H1 (cell line): ENCODE measurements around the gene RHOC.

ENCODE experiments used
- ASH2L ChIP-seq: fragments of 200-600, 300-600 bp; sonication (generic); IDR thresholded peaks from one replicate; pipeline ENCODE4 v1.7.1; 2017; ENCODE audit warnings: low read length
- BCL11A ChIP-seq, 2 experiments: IDR thresholded peaks; one replicate each; pipeline ENCODE4 v1.6.1; 2011; ENCODE audit warnings: low read depth in 2 of 2, low read length in 2 of 2, mild to moderate bottlenecking in 2 of 2
- CHD1 ChIP-seq: IDR thresholded peaks from 2 replicates; pipeline ENCODE4 v1.6.1; 2012; ENCODE audit warnings: low read depth, low read length, improper control_type of control experiment
- EZH2 ChIP-seq: fragments of 200-600 bp; sonication (generic); IDR thresholded peaks from 2 replicates; pipeline ENCODE4 v1.7.1; 2012; ENCODE audit warnings: low read depth, mild to moderate bottlenecking, moderate library complexity, low read length, inconsistent platforms; ENCODE audit not compliant: severe bottlenecking
- FOSL1 ChIP-seq: IDR thresholded peaks from 2 replicates; pipeline ENCODE4 v1.6.1; 2011; ENCODE audit warnings: mild to moderate bottlenecking, low read depth, low read length, moderate library complexity; ENCODE audit not compliant: insufficient read depth
- HDAC2 ChIP-seq, 2 experiments: fragments of 300-600 bp in 1 of 2; sonication (generic) in 1 of 2; IDR thresholded peaks; 2 replicates each; pipeline ENCODE4 v1.6.1; 2011 to 2012; ENCODE audit warnings: low read depth in 2 of 2, low read length in 2 of 2, mild to moderate bottlenecking in 2 of 2, moderate library complexity in 2 of 2, borderline replicate concordance in 1 of 2, inconsistent platforms in 1 of 2
- POLR2A ChIP-seq, 2 experiments: IDR thresholded peaks; 1 replicate in 1 of 2; 2 replicates in 1 of 2; pipeline ENCODE4 v1.6.1; 2011; ENCODE audit warnings: low read depth in 2 of 2, low read length in 2 of 2, mild to moderate bottlenecking in 2 of 2; ENCODE audit errors: control extremely low read depth in 1 of 2
- RNF2 ChIP-seq: fragments of 200-900, 300-1000 bp; sonication (generic); IDR thresholded peaks from 2 replicates; pipeline ENCODE4 v1.7.1; 2016; ENCODE audit warnings: borderline replicate concordance, low read depth, mild to moderate bottlenecking, antibody characterized with exemption, low read length; ENCODE audit not compliant: poor library complexity, severe bottlenecking; ENCODE audit errors: missing control alignments
- SIN3A ChIP-seq, 2 experiments: IDR thresholded peaks in 1 of 2; conservative IDR thresholded peaks in 1 of 2; 2 replicates each; pipeline ENCODE4 v1.6.1; 2011 to 2012; ENCODE audit warnings: low read length in 2 of 2, improper control_type of control experiment in 1 of 2, low read depth in 1 of 2, mild to moderate bottlenecking in 1 of 2
- SP4 ChIP-seq: IDR thresholded peaks from 2 replicates; pipeline ENCODE4 v1.6.1; 2012; ENCODE audit warnings: low read length, inconsistent platforms
- SRF ChIP-seq: IDR thresholded peaks from 2 replicates; pipeline ENCODE4 v1.6.1; 2011; ENCODE audit warnings: mild to moderate bottlenecking, low read depth, low read length, moderate library complexity
- YY1 ChIP-seq: IDR thresholded peaks from 2 replicates; pipeline ENCODE4 v1.6.1; 2011; ENCODE audit warnings: low read depth, mild to moderate bottlenecking, low read length
- TF ChIP-seq, protein P1 (sequence below), 3 experiments: IDR thresholded peaks; 1 replicate in 2 of 3; 2 replicates in 1 of 3; pipeline versions ENCODE4 v1.5.1 to v1.6.1; 2011; ENCODE audit warnings: low read length in 3 of 3, mild to moderate bottlenecking in 3 of 3, inconsistent platforms in 2 of 3, low read depth in 1 of 3, moderate library complexity in 1 of 3; ENCODE audit not compliant: insufficient read depth in 1 of 3; ENCODE audit errors: control extremely low read depth in 1 of 3
- TF ChIP-seq, protein P2 (sequence below): IDR thresholded peaks from 2 replicates; pipeline ENCODE4 v1.6.1; 2011; ENCODE audit warnings: low read length, improper control_type of control experiment

DNA sequence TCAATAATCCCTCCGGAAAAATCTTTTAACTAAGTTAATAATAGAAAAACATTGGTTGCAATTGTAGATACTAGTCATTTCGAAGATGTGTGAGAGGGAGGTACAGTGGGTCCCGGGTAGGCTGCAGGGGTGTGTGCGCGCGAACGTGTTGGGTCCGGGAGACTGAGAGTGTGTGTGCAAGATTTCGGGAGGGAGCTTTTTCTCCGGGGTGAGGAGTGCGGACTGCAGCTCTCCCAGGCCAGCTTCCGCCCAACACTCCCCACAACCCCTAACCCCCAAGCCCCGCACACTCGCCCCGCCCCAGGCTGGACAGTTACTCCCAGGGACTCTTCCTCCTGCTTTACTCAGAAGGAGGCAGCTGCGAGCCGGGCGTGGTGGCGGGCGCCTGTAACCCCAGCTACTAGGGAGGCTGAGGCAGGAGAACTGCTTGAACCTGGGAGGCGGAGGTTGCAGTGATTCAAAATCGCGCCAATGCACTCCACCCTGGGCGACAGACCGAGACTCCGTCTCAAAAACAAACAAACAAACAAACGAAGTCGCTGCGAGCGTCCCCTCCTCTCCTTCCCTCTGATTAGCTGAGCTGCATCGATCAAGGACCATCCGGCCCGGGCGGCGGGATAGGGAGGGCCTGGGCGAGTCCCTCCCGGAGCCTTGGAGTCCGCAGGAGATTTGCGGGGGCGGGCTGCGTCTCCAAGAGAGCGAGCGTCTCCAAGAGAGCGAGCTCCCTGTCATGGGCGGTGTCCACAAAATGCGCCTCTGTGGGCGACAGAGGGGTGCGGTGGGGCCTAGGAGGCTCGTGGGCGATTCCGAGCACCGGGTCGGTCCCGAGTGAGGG, 36.5 kb upstream of the RHOC start:
- TF ChIP-seq SIN3A (conservative IDR thresholded peaks at IDR 0.05 in 1 of 2, IDR thresholded peaks at IDR 0.05 in 1 of 2; ENCODE audit: low read depth in 1 of 2, low read length in 2 of 2) (no peak), SP4 (no peak), FOSL1 (no peak), EZH2 (no peak), BCL11A (IDR thresholded peaks at IDR 0.05; ENCODE audit: low read depth in 2 of 2, low read length in 2 of 2) (no peak), ASH2L (no peak), POLR2A (IDR thresholded peaks at IDR 0.05; ENCODE audit: control extremely low read depth in 1 of 2, low read depth in 2 of 2, low read length in 2 of 2) (no peak), SRF (no peak), YY1 (no peak), RNF2 (no peak), HDAC2 (IDR thresholded peaks at IDR 0.05; ENCODE audit: borderline replicate concordance in 1 of 2, low read depth in 2 of 2, low read length in 2 of 2) (no peak), CHD1 (no peak)
- TF ChIP-seq, protein P1, sequence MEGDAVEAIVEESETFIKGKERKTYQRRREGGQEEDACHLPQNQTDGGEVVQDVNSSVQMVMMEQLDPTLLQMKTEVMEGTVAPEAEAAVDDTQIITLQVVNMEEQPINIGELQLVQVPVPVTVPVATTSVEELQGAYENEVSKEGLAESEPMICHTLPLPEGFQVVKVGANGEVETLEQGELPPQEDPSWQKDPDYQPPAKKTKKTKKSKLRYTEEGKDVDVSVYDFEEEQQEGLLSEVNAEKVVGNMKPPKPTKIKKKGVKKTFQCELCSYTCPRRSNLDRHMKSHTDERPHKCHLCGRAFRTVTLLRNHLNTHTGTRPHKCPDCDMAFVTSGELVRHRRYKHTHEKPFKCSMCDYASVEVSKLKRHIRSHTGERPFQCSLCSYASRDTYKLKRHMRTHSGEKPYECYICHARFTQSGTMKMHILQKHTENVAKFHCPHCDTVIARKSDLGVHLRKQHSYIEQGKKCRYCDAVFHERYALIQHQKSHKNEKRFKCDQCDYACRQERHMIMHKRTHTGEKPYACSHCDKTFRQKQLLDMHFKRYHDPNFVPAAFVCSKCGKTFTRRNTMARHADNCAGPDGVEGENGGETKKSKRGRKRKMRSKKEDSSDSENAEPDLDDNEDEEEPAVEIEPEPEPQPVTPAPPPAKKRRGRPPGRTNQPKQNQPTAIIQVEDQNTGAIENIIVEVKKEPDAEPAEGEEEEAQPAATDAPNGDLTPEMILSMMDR (IDR thresholded peaks at IDR 0.05; ENCODE audit: control extremely low read depth in 1 of 3, insufficient read depth in 1 of 3, low read depth in 1 of 3, low read length in 3 of 3) = no peak
- TF ChIP-seq, protein P2, sequence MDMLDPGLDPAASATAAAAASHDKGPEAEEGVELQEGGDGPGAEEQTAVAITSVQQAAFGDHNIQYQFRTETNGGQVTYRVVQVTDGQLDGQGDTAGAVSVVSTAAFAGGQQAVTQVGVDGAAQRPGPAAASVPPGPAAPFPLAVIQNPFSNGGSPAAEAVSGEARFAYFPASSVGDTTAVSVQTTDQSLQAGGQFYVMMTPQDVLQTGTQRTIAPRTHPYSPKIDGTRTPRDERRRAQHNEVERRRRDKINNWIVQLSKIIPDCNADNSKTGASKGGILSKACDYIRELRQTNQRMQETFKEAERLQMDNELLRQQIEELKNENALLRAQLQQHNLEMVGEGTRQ = no peak
